Endothelial cell of umbilical vein (primary cell): ENCODE data around the gene RTEL1.

Experiments
- CTCF ChIP-seq, 2 donors: IDR thresholded peaks; 1 replicate in 1 of 2; 2 replicates in 1 of 2; pipeline ENCODE4 v1.5.1; 2011; ENCODE audit warnings: low read length in 2 of 2, mild to moderate bottlenecking in 2 of 2, moderate library complexity in 2 of 2, control low read depth in 1 of 2, inconsistent platforms in 1 of 2, low read depth in 1 of 2; ENCODE audit not compliant: insufficient read depth in 1 of 2; ENCODE audit errors: extremely low read depth in 1 of 2
- FOS ChIP-seq: IDR thresholded peaks from 2 replicates; pipeline ENCODE4 v1.6.1; 2011; ENCODE audit warnings: mild to moderate bottlenecking, low read length, moderate library complexity, borderline replicate concordance; ENCODE audit not compliant: insufficient read depth
- POLR2A ChIP-seq: IDR thresholded peaks from 2 replicates; pipeline ENCODE4 v1.6.1; 2012; ENCODE audit warnings: low read depth, mild to moderate bottlenecking, control low read depth, low read length

DNA sequence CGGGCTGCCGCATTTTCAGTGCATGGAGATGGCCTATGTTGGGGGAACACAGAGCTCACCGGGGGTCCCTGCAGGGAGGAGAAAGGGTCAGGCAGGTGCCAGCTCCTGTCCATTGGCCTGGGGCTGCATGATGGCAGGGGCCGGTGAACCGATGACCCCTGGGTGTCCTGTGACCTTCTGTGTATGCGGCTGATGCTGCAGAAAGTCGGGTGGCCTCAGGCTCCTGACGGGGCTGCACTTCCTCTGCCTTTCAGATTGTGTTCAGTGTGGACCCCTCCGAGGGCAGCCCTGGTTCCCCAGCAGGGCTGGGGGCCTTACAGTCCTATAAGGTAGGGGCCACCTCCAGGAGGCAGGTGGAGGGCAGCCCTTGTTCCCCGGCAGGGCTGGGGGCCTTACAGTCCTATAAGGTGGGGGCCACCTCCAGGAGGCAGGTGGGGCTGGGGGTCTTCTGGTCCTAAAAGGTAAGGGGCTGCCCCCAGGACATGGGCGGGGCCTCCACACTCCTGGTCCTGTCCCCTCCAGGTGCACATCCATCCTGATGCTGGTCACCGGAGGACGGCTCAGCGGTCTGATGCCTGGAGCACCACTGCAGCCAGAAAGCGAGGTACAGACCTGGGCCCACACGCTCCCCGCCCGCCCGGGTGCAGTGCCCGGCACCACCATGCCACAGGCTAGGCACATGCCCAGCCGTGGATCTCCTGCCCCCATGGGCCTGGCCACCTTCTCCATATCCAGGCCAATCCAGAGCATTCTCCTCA lies 27.3 kb downstream of the RTEL1 start:
- no peak for TF ChIP-seq CTCF (IDR thresholded peaks at IDR 0.05; ENCODE audit: extremely low read depth in 1 of 2, insufficient read depth in 1 of 2, low read depth in 1 of 2, low read length in 2 of 2)
- no peak for TF ChIP-seq POLR2A
- TF ChIP-seq FOS = no peak
